ENCODE data around the gene CABP1. TPM values are rescaled to one million over a fixed set of nuclear protein-coding genes. Genes with fewer than 3 reads are reported as not detected.
A peak's percentile ranks its signal among the peaks of the same experiment; 100 is the strongest.

Gene CABP1
- total RNA-seq, 4 donors from 2014 or later: 0.33 to 1.4 TPM; not detected in 2

- H3K4me3 ChIP-seq (replicated peaks in 1 of 3): no peak overlapping the region
- no peaks in the 10 kb centered on the region for H3K27me3 ChIP-seq
- intact Hi-C loops (cut with DNase I): no loop called here
- WGBS, 2 donors: 27 to 33% methylated on average over 4 of the region's 4 CpGs
- TF ChIP-seq CTCF (IDR thresholded peaks at IDR 0.05) (peak; percentile 56 to 93 (median 84)), POLR2A (IDR thresholded peaks at IDR 0.05) (no peak)
- peak; percentile 68 to 75 for DNase-seq
- H3K4me1 ChIP-seq: peaks cover 21 to 22% of the 10 kb centered on the region in 2 donors
- no peak overlapping the region for H3K27ac ChIP-seq
- H3K36me3 ChIP-seq: peaks cover 39 to 41% of the 10 kb centered on the region in 2 donors
- no peaks in the 10 kb centered on the region for H3K9me3 ChIP-seq
Measured at GRCh38 chr12:120713861-120714482, 73.5 kb downstream of the CABP1 start.

Other genes with a start within 250 kb of the CABP1 start
- gene COX6A1, start 202.5 kb upstream of the CABP1 start, total RNA-seq: 1,000 to 10,000 TPM in 1 of 4 donors, 100 to 1,000 TPM in 3; 511 to 1,033 (median 687) TPM
- 10 to 100 TPM in 2 of 4 donors, 1 to 10 TPM in 2; 8.1 to 15.2 (median 12.2) TPM for gene TRIAP1, start 194.2 kb upstream of the CABP1 start, total RNA-seq
- 10 to 100 TPM; 32.4 to 38.4 (median 36.6) TPM for gene GATC, start 194.2 kb upstream of the CABP1 start, total RNA-seq
- gene SRSF9, start 170.9 kb upstream of the CABP1 start, total RNA-seq: 100 to 1,000 TPM in 1 of 4 donors, 10 to 100 TPM in 3; 64.5 to 107 (median 79.9) TPM
- 100 to 1,000 TPM; 128 to 265 (median 232) TPM for gene DYNLL1, start 144.5 kb upstream of the CABP1 start, total RNA-seq
- 10 to 100 TPM; 17.9 to 33.3 (median 32.8) TPM for gene COQ5, start 111.5 kb upstream of the CABP1 start, total RNA-seq
- gene RNF10, start 106.3 kb upstream of the CABP1 start, total RNA-seq: 100 to 1,000 TPM in 3 of 4 donors, 10 to 100 TPM in 1; 62.5 to 159 (median 127) TPM
- 10 to 100 TPM; 27.9 to 72.0 (median 38.5) TPM for gene POP5, start 59.2 kb upstream of the CABP1 start, total RNA-seq
- 100 to 1,000 TPM; 122 to 288 (median 187) TPM for gene MLEC, start 46.5 kb downstream of the CABP1 start, total RNA-seq
- gene UNC119B, start 69.8 kb downstream of the CABP1 start, total RNA-seq: 10 to 100 TPM; 44.1 to 65.3 (median 61.6) TPM
- gene ACADS, start 85.2 kb downstream of the CABP1 start, total RNA-seq: 10 to 100 TPM; 40.8 to 85.9 (median 65.1) TPM